ENCODE measurements around the gene MAPKAPK2.

Gene MAPKAPK2

DNA sequence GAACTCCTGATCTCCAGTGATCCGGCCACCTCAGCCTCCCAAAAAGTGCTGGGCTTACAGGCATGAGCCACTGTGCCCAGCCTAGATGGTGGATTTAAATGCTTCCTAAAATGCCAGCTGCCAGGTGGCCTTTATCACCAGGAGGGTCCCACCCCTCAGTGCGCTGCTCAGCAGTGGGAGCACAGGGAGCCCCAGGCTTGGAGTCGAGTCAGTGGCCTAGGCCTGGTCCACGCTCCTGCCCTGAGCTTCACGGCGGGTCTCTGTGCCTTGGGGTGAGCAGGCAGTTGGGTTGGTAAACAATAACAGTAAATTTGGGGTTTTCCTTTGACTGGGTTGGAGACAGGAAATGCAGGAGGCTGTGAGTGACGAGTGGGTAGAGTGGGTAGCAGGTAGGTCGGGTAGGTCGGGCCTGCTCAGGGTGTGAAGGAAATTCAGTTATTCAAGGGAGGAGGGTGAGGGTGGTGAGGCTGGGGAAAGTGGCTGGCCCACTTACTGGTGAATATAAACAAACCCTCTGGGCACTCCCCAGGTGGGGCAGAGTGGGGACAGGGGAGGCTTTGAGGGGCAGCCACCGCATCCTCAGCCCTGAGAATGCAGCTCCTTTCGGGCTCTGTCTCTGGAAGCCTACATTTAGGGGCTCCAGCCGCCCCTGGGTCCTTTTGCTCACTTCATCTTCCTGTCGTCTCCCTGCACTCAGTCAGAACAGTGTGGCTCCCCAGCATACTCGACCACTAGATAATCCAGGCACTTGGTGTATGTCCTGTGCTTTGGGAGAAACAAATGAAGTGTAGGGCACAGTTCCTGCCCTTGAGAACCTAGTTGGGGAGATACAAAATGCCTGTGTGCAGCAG, 52.4 kb downstream of the MAPKAPK2 start:
- Histone ChIP-seq H3K36me3 (ENCODE audit: insufficient read depth, low read length) (0 out of 2 replicates have a peak, but pooled peaks cover 3% of the 10 kb centered on the region), H3K9me3 (ENCODE audit: control insufficient read depth, insufficient read depth, low read length) (no peaks in the 10 kb centered on the region), H3K4me1 (ENCODE audit: insufficient read depth, low read length) (peaks cover 8% of the 10 kb centered on the region; the same call in 1 of the 2 replicates), H3K9ac (ENCODE audit: low read depth, low read length) (no peak overlapping the region)

DNA sequence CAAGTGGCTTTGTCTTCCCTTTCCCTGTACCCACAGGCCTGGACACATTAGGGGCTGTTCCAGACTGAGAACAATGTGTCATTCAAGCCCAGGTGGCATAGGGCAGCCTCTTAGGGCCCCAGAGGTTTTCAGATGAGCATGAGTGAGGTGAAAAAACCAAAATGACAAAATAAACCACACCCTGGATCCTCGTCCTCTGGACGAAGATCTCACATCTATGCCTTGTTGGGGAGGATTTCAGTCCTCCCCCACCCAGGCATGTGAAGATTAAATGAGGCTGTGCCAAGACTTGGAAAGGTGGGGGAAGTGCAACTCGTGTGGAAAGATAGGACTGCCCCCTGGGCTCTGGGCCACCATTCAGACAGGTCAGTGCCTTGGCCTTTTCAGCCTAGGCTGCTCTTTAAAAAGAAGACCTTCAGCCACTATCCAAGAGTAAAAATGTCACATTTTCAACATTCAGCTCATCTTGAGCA, 53.1 kb downstream of the MAPKAPK2 start:
- Histone ChIP-seq H3K9me3 (ENCODE audit: control insufficient read depth, insufficient read depth, low read length) (no peaks in the 10 kb centered on the region), H3K36me3 (ENCODE audit: insufficient read depth, low read length) (0 out of 2 replicates have a peak, but pooled peaks cover 3% of the 10 kb centered on the region), H3K9ac (ENCODE audit: low read depth, low read length) (no peak overlapping the region), H3K4me1 (ENCODE audit: insufficient read depth, low read length) (peaks cover 8% of the 10 kb centered on the region; the same call in 1 of the 2 replicates)

DNA sequence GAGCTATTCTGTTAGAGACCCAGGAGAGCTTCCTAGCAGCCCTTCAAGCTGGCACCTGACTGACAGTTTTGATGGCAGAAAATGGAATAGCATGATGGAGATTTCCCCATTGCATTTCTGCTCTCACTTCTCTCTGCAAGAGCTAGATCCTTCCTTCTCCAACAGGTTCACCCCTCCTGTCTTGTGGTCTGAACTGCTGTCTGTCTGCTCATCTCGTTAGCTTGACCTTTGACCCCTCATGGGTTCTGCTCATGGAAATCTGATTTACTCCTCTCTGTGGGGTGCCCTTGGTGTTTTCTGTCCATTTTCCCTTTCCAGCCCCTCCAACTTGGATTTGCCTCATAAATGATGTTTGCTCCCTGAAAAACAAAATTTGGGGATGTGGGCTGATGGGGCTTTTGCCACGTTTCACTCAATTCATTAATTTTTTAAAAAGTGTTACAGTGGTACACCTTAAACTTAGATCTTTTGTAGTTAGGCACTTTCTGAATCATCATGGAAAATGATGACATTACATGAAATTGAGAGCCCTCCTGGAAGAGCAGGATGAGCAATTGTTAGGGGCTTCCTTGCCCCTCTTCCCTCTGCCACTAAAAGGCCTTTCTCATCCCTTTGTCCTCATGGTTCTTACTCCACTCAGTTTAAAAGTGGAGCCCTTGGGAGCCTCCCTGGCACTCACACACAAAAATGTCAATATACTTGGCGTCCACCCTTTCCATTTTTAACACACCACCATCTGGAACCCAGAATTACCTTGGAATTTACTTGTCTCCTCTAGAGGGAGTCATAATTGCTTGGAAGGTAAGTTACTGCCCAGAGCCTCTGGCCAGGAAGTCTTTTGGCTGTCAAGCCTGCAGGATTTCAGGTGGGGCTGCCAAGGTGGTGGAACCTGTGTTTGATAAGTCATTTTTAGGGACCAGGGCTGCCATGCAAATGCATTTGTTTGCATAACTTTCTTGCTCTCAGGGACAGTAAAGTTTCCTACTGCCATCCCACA, 54.0 kb downstream of the MAPKAPK2 start:
- no peak overlapping the region for H3K9ac ChIP-seq (ENCODE audit: low read depth, low read length)
- H3K36me3 ChIP-seq (ENCODE audit: insufficient read depth, low read length), result 0 out of 2 replicates have a peak, but pooled peaks cover 3% of the 10 kb centered on the region
- H3K4me1 ChIP-seq (ENCODE audit: insufficient read depth, low read length), result peaks cover 8% of the 10 kb centered on the region; the same call in 1 of the 2 replicates
- H3K9me3 ChIP-seq (ENCODE audit: control insufficient read depth, insufficient read depth, low read length), result no peaks in the 10 kb centered on the region

DNA sequence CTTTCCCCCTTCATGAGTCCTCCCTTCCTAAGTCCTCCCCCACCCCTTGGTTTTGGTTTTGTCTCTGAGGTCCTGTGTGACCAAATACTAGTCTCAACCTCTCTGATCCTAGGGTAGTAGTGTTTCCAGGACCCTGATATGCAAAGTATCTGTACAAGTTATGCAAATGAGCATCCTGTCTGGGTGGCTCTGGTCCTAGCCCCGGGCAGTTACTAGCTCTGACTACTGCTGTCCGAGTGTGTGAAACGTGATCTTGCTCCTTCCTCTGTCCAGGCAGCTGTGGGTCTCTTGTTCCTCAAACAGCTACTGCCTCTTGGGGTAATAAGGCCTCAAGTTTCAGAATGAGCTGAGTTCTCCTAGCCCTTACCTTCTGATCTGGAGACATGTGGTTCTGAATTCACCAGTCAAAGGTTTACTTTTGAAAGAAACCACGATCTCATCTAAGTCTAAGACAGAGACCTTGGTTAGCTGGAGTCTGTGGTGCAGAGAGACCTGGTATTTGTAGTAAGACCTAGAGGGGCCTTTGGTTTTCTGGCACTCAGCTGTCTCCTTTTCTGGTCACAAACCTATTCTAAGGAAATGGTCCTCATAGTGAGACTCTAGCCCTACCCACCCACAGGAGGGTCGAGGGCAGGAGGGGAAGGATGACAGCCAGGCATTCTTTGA, 54.8 kb downstream of the MAPKAPK2 start:
- Histone ChIP-seq H3K9ac (ENCODE audit: low read depth, low read length) (no peak overlapping the region), H3K4me1 (ENCODE audit: insufficient read depth, low read length) (peaks cover 8% of the 10 kb centered on the region; the same call in 1 of the 2 replicates), H3K36me3 (ENCODE audit: insufficient read depth, low read length) (0 out of 2 replicates have a peak, but pooled peaks cover 3% of the 10 kb centered on the region), H3K9me3 (ENCODE audit: control insufficient read depth, insufficient read depth, low read length) (no peaks in the 10 kb centered on the region)

DNA sequence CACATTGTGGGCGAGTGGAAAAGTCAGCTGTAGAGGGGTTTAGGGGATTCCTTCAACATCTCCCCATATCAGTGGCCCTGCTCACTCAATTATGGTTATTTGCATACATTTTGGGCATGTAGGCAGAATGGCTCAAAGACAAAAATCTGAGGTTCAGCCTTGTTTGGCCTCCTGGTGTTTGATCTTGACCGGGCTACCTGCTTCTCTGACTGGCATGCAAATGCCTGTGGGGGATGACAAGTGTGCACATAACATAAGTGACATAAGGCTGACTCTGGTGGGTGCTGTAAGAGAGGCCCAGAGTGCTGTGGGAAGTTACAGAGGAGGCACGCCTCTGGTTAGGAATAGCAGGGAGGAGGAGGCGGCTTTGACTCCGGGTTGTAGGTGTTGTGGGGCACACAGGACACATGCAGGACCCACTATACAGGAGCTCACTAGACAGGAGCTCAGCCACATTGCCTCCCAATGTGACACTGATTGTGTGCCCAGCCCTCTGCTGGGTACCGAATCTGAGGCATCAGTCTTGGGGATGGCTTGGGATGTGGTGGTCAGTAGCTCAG, 56.5 kb downstream of the MAPKAPK2 start:
- H3K4me1 ChIP-seq (ENCODE audit: insufficient read depth, low read length), result peaks cover 8% of the 10 kb centered on the region; the same call in 1 of the 2 replicates
- no peaks in the 10 kb centered on the region for H3K36me3 ChIP-seq (ENCODE audit: insufficient read depth, low read length)
- H3K9ac ChIP-seq (ENCODE audit: low read depth, low read length), result no peak overlapping the region
- H3K9me3 ChIP-seq (ENCODE audit: control insufficient read depth, insufficient read depth, low read length), result no peaks in the 10 kb centered on the region

DNA sequence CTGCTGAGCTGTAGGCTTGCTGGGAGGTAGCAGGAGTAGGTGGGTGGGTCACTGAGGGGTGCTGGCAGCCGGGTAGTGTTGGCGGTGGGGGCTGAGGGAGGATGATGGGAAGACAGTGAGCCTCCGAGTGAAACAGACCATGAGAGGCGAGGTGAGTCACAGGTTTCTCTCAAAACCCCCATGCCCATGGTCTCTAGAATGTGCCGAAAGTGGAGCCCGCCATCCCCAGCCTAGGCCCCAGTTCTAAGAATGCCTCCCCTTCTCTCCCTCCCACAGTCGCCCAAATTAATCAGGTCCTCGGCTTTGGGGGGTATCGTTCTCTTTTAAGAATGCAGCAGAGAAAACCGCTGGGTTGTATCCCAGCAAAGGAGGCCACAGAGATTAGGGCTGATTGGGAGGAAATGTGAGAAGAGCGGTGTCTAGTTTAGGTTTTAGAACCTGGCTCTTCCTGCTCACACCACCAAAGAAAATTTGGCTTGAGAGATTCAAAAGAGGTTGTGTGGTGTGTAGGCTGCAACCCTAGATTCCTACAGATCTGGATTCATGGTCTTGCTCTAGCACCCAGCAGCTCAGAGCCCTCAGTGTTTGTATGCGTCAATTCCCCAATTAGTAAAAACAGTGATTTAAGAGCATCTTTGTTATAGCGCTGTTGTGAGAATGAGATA, 58.1 kb downstream of the MAPKAPK2 start:
- Histone ChIP-seq H3K4me1 (ENCODE audit: insufficient read depth, low read length) (peaks cover 8% of the 10 kb centered on the region; the same call in 1 of the 2 replicates), H3K9me3 (ENCODE audit: control insufficient read depth, insufficient read depth, low read length) (no peaks in the 10 kb centered on the region), H3K36me3 (ENCODE audit: insufficient read depth, low read length) (no peaks in the 10 kb centered on the region), H3K9ac (ENCODE audit: low read depth, low read length) (no peak overlapping the region)

DNA sequence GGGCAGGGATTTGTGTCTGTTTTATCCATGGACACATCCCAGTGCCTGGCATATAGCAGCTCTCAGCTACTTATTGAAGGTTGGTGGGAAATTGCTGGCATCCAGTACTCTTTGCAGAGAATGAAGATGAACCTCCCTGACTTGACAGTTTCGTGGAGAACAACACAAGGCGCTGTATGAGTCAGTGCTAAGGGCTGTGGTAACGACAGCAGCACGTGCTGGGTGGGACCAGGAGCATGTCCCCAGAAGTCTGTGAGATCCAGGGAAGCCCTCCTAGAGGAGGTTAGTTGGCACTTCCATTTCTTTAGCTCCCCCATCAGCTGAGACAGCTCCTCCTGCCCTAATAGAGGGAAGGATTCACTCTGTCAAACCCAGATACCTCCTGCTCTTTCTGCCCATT, 60.0 kb downstream of the MAPKAPK2 start:
- Histone ChIP-seq H3K36me3 (ENCODE audit: insufficient read depth, low read length) (no peaks in the 10 kb centered on the region), H3K4me1 (ENCODE audit: insufficient read depth, low read length) (peaks cover 1% of the 10 kb centered on the region; the same call in 1 of the 2 replicates), H3K9ac (ENCODE audit: low read depth, low read length) (no peak overlapping the region), H3K9me3 (ENCODE audit: control insufficient read depth, insufficient read depth, low read length) (no peaks in the 10 kb centered on the region)

DNA sequence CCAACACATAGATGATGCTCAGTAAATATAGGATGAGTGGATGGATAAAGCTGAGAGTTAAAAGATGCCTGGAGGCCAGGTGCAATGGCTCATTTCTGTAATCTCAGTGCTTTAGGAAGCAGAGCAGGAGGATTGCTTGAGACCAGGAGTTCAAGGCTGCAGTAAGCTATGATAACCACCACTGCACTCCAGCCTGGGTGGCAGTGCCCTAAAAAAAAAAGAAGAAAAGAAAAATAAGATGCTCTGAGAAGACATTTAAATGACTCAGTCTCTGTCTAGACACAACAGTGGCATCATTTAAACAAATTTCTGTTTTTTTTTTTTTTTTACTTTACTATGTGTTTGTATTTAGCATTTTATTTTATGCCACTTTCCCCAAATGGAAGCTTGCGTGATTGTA, 60.6 kb downstream of the MAPKAPK2 start:
- H3K4me1 ChIP-seq (ENCODE audit: insufficient read depth, low read length), result no peaks in the 10 kb centered on the region
- H3K9me3 ChIP-seq (ENCODE audit: control insufficient read depth, insufficient read depth, low read length), result no peaks in the 10 kb centered on the region
- H3K36me3 ChIP-seq (ENCODE audit: insufficient read depth, low read length), result no peaks in the 10 kb centered on the region
- H3K9ac ChIP-seq (ENCODE audit: low read depth, low read length), result no peak overlapping the region

DNA sequence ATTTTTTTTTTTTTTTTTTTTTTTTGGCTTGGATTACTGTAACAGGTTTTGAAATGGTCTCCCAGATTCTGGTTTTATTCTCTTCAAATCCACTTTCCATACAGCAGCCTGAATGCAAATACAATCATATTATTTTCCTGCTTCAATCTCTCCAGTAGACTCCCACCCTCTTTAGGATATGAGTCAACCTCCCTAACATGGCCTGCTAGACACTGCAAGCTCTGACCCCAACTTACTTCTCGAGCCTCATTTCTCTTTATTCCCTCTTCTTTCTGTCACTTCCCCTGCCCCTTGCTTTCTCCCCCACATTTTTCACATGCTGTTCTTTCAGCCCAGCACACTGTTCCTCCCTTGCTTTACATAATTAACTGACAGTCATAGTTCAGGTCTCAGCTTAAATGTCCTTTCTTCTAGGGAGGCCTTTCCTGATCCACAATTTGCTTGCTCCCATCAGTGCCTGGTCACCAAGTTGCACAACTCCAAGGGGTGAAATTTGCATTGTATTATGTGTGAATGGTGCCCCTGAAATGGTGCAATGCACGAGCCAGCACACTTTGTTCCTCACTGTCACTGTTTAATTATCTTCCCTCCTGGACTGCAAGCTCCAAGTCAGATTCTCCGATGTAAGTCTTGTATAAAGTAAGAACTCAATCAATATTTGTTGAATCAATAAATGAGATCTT, 63.8 kb downstream of the MAPKAPK2 start:
- Histone ChIP-seq H3K36me3 (ENCODE audit: insufficient read depth, low read length) (no peaks in the 10 kb centered on the region), H3K9ac (ENCODE audit: low read depth, low read length) (no peak overlapping the region), H3K9me3 (ENCODE audit: control insufficient read depth, insufficient read depth, low read length) (no peaks in the 10 kb centered on the region), H3K4me1 (ENCODE audit: insufficient read depth, low read length) (no peaks in the 10 kb centered on the region)

DNA sequence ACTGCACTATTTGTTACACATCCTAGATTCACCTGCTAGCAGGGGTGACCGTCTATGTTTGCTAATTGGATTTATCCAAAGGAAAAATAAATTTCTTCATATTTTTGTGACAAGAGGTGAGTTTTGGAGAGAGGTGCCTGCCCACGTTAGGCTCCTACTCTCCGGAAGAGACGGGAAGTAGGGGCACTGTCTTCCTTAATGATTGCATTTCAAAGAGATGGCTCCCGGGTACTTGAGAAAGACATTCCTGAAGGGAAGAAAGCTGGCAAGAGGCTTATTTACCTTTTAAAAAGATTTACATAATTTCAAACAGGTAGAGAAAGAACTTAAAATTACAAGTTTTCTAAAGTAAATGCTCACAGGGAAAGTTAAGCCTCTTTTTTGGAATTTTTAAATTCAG, 67.2 kb downstream of the MAPKAPK2 start:
- no peaks in the 10 kb centered on the region for H3K9me3 ChIP-seq (ENCODE audit: control insufficient read depth, insufficient read depth, low read length)
- no peaks in the 10 kb centered on the region for H3K36me3 ChIP-seq (ENCODE audit: insufficient read depth, low read length)
- H3K9ac ChIP-seq (ENCODE audit: low read depth, low read length), result no peak overlapping the region
- no peaks in the 10 kb centered on the region for H3K4me1 ChIP-seq (ENCODE audit: insufficient read depth, low read length)

DNA sequence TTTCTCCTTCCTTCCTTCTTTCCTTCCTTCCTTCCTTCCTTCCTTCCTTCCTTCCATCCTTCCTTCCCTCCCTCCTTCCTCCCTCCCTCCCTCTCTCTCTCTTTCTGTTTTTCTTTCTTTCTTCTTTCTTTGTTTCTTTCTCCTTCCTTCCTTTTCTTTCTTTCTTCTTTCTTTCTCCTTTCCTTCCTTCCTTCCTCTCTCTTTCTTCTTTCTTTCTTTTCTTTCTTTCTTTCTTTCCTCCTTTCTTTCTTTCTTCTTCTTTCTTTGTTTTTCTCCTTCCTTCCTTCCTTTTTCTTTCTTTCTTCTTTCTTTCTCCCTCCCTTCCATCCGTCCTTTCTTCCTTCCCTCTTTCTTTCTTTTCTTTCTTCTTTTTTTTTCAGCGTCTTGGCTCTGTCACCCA, 67.8 kb downstream of the MAPKAPK2 start:
- no peaks in the 10 kb centered on the region for H3K4me1 ChIP-seq (ENCODE audit: insufficient read depth, low read length)
- no peak overlapping the region for H3K9ac ChIP-seq (ENCODE audit: low read depth, low read length)
- H3K36me3 ChIP-seq (ENCODE audit: insufficient read depth, low read length), result no peaks in the 10 kb centered on the region
- no peaks in the 10 kb centered on the region for H3K9me3 ChIP-seq (ENCODE audit: control insufficient read depth, insufficient read depth, low read length)

DNA sequence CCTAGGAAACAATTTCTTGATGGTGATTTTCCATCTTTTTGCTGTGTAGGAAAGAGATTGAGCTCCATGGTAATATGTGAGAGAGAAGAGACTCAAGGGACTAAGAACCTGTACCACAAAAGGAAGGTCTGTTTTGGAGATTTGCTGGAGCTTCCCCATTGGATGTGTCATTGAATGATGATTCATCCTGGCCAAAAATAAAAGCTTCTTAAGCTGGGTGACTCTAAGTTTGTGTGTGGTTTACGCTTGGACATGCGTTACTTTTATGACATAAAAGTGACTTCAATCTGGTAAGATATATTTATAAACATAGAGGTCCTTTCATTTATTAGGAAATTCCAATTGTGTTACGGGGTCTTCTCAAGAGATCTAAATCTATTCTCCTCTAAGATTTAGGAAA, 68.4 kb downstream of the MAPKAPK2 start:
- no peaks in the 10 kb centered on the region for H3K9me3 ChIP-seq (ENCODE audit: control insufficient read depth, insufficient read depth, low read length)
- H3K9ac ChIP-seq (ENCODE audit: low read depth, low read length), result no peak overlapping the region
- no peaks in the 10 kb centered on the region for H3K36me3 ChIP-seq (ENCODE audit: insufficient read depth, low read length)
- H3K4me1 ChIP-seq (ENCODE audit: insufficient read depth, low read length), result no peaks in the 10 kb centered on the region

DNA sequence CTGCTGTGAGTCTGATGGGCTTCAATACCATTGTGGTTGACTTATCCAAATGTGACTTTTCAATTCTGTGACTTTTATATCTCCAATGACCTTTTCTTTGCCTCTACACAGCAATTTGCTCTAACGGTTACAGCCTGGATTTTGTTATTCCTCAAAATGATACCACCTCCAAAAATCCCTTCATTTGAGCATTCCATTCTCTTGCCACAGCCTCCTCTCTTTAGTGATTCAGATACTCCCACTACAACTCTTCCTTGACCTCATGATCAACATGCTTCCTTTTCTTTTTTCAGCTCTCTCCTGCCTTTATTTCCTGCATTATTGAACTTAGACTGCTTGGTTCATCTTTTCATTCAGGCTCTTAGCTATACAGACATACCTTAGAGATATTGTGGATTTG, 69.3 kb downstream of the MAPKAPK2 start:
- Histone ChIP-seq H3K36me3 (ENCODE audit: insufficient read depth, low read length) (no peaks in the 10 kb centered on the region), H3K4me1 (ENCODE audit: insufficient read depth, low read length) (no peaks in the 10 kb centered on the region), H3K9ac (ENCODE audit: low read depth, low read length) (no peak overlapping the region), H3K9me3 (ENCODE audit: control insufficient read depth, insufficient read depth, low read length) (no peaks in the 10 kb centered on the region)

All from ES-I3 (cell line).